ENCODE results near the gene ARMC7.
A peak's percentile ranks its signal among the peaks of the same experiment; 100 is the strongest.

Gene ARMC7

DNA sequence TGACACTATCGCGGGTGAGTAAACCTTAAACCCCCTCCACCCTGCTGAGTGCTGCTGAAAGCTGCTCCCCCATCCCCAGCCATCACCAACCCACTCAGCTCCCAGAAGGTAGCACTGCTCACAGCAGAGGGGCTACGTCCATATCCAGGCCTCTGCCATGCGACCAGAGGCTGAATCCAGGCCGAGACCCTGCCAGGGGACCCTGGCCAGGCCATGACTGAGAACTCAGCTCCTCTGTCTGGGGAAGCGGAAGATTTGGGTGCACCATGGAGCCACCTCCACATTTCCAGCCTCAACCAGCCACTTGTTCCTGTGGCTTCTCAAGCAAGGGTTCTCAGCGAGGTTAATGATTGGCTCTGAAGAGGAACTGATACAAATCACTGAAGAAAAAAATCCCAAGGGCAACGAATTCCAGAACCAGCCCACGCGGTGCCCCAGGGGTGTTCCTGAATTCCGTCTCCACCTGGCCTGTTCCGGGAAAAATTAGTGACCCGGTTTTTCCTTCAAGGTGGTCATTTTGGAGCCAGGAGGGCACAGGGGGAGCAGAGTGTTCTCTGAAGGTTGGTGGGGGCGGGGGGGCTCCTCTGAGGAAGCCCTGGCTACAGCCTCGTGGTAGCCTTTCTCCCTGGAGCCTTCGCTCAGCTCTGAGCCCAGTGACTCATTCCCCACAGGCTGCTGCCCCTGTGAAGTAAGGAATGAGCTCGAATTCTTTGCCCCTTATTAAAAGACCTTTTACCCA, 31.3 kb upstream of the ARMC7 start:
- peak; percentile 20 for DNase-seq

DNA sequence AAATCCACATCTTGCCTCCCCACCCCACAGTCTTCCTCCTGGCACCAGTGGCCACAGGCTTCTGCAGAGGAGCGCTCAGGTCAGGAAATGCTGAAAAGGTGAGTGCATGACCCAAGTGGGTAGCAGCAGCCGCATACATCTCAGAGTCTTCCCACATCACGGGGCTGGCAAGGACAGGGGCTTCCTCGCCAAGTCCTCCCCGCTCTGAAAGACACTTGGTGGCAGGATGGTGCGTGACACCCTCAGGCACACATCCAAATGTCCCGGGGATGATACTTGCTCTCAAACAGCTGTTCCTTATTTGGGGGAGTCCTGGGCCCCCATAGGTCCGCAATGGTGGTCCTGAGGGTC, 30.8 kb upstream of the ARMC7 start:
- no peak for DNase-seq

DNA sequence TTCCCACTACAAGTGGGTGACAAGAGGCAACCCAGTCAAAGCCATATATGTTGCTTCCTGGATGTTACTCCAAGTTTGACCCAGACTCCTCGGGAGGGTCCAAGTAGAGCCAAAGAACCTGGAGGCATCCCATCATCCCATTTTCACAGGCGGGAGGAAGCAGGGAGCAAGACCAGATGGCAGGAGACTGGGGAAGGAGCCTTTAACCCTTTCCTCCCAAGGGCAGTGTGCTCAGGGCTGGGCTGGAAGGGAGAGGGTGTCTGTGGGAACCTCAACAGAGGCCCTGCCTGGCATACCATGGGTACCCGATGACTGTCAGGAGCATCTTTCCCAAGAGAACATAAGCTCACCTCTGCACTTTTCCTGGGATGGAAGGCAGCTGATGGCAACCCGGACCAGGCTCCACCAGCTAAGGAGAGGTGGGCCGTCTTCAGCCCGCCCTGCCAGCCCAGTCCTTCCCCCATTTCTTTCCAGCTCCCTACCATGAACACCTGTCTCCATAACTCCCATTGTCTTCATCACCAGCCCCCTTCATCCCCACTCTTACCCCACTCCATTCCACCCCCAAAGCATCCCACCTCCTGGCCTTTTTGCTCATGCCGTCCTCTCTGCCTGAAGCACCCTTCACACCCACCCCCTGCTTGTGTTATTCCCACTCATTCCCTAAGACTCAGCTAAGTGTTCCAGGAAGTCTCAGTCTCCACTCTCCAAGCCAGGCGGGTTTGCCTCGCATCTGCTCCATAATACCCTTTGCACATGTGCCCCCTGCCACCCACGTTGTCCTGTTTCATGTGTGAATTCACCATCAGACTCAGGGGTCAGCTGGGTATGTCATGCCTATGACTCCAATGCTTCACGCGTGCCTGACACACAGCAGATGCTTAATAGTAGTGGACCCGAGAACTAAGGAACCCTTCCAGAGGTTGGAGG, 27.9 kb upstream of the ARMC7 start:
- DNase-seq, result no peak

DNA sequence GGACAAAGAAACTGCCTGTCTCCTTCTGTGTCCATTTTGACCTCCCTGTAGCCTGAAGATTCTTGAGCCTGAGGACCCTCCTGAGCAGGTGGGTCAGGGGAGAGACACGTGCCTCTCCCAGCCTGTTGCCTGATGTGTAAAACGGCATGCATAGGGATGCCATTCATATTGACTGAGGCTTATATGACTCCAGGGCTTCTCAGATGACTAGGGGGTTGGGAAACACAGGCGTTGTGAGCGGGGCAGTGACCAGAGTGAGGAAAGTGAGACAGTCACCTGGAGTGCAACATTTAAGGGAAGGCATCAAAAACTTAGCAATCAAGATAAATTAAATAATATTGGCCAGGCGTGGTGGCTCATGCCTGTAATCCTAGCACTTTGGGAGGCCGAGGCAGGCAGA, 27.1 kb upstream of the ARMC7 start:
- DNase-seq, result no peak

DNA sequence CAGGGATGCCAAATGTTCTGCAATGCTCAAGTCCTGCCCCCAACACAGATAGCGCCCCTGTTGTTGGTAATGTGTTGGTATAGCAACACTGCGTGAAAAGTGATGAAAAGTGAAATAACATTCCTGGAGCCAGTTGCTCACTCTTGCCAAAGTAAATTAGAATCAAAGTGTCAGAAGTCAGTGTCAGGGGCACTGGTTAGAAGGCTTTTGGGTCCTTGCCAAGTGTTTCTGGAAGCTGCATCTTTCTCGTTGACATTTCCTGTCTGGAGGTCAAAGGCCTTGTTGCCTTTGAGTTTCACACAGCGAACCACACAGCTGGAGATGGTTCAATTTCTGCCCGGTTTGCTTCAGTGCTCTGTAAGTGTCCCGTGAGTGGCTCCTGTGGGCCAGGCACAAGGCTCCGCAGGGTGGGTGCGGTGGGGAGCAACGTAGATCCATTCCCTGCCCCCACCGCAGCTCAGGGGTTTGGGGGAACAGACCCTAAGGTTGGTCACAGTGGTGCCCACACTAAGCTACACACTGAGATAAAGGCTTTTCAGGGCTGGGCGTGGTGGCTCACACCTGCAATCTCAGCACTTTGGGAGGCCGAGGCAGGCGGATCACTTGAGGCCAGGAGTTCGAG, 25.6 kb upstream of the ARMC7 start:
- peak; percentile 16 for DNase-seq

DNA sequence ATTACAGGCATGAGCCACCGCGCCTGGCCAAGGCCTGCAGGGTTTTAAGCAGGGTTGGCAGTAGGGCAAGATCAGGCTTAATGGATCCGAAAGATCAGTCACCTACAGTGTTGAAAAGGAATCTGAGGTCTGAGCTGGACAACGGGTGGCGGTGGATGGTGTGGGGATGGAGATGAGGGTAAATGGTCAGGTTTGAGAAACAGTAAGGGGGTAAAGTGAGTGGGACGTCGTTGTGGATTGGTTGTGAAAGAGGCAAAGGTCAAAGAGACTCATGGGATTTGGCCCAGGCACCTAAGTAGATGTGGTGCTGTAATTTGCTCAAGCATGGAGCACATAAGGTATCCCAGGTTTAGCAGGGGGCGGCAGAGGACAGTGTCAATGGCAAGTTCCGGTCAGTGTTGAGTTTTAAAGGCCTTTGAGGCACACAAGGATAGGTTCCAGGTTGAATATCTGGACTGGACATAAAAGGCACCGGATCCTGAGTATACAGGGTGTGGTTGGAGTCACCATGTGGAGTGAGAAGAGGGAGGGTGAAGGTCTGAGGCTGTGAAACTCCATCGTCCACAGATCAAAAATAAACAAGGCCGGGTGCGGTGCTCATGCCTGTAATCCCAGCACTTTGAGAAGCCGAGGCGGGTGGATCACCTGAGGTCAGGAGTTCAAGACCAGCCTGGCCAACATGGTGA, 23.1 kb upstream of the ARMC7 start:
- no peak for DNase-seq

DNA sequence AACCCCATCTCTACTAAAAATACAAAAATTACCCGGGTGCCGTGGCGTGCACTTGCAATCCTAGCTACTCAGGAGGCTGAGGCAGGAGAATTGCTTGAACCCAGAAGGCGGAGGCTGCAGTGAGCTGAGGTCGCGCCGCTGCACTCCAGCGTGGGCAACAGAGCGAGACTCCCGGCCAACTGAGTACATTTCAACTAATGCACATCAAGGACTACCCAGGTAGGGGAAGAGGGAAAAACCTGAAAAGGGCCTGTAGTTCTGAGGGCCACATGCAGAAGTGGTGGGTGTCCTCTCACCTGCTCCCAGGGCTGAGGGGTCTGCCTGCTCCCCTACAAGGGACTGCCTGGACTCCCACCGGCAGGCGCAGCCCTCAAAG, 22.6 kb upstream of the ARMC7 start:
- DNase-seq, result no peak

DNA sequence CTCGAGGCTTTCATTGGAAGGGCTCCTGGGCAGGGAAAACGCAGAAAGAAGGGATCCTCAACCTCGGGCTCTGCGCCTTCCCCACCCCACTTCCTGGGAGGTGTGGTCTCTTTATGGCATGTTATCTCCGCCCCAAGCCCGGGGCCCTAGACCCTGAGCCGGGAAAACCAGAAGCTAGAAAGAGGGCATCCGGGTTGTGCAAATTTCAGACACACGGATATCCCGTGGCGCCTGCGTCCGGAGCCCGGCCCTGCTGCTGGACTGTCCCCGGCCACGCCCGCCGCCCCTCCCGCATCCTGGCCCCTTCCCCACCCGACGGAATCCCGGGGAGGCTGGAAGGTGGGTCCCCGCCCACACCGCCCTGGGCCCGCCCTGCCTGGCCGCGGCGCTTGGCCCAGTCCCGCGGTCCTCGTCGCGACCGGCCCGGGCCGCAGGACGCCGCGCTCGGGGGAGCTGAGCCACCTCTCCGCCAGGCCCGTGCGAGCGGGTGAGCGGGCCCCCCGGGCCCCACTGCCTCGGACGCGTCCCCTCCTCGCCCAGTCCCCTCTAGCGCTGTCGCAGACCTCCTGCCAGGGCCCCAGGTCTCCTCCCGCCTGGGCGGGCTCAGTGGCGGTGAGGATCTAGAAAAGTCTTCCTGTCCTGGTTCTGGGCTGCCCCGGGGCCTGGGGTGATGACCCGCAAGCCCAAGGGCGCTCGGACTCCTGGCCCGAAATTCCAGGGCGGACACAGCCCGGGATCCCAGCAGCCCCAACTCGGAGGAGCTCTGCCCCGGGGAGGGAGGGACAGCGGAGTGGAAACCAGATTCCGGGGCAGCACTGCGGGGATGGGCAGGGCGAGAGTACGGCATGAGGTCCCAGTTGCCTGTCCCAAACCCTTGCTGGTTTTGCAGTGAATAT, 22.0 kb upstream of the ARMC7 start, which contains the start of gene SLC16A5:
TSS of gene SLC16A5 (plus strand) at position 397 of the 896 bp plus-strand sequence. CDS start 5,683 bp downstream, outside the sequence.
- peak; percentile 51 for DNase-seq

DNA sequence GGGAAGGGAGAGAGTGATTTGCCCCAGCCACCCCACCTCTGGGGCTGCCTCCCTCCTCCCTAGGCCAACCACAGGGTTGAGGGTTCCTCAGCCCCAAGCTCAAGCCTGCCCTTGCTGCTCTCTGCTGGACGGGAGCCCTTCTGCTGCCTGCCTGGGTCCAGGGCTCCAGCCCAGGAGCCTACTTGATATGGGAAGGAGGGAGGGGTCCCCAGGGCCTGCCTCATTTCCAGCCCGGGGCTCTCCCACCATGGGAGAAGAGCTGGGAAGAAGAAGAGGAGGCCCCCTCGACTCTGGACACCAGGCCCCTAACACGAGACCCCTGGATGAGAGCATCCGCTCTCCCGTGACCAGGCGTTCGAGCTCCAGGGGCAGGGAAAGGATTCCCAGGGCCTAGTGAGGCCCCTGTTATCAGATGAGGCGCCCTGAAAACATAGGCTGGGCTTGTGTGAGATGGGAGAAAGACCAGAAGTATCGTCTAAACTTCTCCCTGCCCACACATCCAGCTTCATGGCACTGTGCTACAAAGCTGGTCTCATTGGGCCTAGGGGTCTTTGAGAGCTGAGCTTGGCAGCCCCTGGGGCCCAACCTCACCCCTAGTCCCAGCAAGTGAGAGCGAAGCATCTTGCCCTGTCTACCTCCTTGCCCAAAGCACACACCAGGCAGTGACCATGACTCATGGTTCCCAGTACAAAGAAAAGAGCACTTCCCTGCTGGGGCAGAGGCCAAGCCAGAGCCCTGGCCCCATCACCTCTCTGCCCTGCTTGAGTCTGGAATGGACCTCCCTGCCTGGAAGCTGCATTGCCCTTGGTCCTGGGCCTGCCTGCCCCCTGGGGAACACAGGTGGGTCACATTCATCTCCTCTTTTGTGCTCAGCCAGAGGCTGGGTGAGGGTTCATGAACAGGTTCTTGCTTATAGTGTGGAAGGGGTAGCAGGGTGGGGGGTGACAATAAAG, 21.0 kb upstream of the ARMC7 start:
- peak; percentile 20 for DNase-seq

DNA sequence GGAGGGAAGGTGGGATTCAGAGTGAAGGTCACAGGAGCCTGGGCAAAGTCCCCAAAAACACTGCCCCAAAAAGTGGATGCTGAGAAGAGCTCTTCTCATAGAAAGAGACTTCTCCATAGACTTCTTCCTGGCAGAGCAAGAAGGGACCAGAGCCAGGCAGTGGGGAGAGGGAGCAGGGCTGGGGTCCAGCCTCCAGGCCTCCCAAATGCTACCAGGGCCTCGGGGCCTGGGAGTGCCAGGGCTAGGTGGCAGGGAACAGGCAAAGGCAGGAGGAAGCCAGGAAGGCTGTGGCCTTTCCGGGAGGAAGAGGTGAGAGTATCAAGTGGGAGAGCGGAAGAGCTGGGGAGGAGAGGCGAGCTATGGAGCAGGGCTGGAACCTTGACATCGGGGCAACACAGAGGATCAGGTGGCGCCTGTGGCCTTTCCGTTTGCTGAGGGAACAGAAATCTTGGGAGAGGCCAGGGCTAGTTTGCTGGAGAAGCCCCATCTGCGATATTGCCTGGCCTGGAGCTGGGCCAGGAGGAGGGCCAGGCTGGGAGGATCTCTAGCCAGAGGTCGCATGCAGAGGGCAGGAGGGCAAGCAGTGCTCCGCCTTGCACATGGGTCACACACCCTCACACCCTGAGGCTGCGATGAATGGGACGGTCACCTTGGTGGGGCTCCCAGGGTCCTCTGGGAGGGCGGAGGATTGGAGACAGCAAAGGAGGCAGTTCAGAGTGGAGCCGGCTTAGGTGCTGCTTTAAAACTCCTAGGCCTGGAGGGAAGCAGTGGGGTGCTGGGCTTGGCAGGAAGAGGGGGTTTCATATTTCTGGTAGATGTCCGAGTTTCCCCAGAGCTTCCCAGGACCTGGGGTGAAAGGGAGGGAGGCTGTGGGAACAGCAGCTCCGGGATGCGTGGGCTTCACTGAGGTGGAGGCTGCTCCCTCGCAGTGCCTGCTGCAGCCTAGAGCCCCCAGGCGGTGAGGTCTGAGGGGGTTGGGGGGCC, 18.6 kb upstream of the ARMC7 start:
- no peak for DNase-seq

DNA sequence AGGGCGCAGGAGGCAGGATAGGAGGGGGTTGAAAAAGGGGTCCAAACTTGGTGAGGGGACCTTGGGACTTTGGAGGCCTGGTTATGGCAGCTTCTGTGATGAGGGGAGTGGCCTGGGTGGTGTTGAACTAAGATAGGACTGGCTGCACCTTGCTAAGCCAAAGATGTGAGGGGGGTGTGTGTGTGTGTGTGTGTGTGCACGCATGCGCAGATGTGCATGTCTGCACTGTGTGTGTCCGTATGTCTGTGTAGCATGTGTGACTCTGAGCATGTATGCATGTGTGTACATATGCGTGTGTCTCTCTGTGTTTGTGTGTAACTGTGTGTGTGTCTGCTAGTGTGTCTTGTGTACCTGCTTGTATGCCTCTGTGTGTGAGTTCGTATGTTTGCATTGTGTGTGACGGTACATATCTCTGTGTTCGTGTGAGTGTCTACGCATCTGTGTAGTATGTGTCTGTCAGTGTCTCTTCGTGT, 17.9 kb upstream of the ARMC7 start:
- no peak for DNase-seq

DNA sequence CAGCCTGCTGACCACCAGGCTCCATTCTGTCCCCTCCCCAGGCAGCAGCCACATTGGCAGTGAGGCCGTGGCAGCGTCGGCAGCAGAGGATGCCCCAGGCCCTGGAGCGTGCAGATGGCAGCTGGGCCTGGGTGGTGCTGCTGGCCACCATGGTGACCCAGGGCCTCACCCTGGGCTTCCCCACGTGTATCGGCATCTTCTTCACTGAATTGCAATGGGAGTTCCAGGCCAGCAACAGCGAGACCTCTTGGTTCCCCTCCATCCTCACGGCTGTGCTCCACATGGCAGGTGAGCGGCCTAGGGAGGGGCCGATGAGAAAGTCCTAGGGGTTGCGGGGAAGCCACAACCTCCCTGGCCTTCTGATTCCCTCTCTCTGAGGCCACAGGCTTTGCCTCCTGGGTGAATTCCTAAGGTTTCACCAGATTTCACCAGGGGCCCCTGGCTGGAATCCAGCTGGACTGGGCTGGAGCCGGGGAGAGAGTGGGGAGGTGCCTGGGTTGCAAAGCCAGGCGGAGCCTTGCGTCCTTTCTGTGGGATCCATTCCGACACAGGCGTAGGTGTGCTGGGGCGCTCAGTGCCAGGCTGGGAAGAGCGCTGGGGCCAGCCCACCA, 16.1 kb upstream of the ARMC7 start:
- no peak for DNase-seq

DNA sequence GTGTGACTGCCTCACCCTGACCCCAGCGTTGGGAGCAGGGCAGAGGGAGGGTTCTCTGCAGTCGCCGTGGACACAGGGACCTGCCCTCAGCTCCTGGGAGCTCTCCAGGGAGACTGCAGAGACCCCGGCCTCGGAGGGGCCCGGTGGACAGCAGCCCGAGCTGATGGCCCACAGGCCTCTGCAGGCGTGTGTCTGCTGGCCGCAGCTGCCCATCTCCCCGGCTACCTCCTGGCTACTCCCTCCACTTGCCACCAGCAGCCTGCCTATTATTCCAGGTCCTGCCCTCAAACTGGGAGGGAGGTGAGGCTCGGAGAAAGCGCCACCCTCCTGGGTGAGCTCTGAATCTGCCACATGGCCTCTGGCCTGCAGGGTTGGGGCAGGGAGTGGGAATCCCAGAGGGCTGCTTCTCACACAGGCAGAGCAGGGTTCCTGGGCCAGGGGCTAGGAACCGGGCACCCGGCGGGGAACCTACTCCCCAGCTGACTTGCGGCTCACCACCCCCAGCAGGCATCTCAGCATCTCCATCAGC, 14.8 kb upstream of the ARMC7 start:
- no peak for DNase-seq

DNA sequence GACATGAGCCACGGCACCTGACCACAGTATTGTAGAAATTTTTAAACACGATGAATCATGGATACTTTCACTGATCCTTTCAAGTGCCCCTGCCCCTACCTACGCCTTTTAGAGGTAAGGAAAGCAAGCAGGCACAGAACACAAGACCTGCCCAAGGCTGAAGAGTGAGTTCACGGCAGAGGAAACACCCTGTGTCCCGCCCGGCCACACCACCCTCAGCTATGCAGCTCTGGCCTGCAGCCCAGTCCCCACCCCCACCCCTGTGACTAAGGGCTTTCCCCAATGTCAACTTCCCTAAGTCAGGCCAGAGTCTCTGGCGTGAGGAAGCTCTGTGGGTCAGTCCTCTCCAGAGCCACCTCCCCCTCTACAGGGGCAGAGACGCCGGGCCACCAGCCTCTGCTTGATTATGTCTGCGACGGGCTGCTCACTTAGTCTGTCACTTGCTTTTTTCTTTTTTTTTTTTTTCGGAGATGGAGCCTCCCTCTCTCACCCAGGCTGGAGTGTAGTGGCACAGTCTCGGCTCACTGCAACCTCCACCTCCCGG, 13.6 kb upstream of the ARMC7 start:
- DNase-seq, result no peak

DNA sequence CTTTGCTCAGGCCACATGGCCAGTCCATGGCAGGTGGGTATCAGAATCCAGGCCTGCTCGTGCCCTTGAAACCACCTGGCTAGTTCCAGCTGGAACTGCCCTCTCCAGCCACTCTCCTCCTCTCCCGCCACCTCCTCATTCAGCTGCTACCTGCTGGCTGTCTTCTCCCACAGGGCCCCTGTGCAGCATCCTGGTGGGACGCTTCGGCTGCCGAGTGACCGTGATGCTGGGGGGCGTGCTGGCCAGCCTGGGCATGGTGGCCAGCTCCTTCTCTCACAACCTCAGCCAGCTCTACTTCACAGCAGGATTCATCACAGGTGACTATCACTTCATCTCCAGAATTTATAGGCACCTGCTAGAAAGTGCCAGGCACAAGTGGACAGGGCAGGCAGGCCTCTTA, 11.9 kb upstream of the ARMC7 start:
- no peak for DNase-seq

DNA sequence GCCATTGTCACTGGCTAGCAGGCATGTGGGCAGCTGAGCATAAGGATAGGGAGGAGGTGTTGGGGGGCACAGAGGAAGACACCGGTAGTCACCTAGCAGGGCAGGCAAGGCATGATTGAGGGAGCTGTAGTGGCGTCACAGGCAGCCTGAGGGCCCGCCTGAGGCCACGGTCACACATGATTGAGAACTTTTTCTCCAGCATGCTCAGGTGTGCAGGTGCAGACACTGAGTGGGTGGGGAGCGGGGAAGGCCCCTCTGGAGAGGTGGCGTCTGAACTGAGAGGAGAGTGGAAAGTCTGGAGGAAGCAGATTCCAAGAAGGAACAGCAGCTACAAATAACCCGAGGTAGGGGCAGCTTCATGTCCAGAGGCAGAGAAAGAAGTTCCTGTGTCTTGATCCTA, 10.9 kb upstream of the ARMC7 start:
- no peak for DNase-seq

DNA sequence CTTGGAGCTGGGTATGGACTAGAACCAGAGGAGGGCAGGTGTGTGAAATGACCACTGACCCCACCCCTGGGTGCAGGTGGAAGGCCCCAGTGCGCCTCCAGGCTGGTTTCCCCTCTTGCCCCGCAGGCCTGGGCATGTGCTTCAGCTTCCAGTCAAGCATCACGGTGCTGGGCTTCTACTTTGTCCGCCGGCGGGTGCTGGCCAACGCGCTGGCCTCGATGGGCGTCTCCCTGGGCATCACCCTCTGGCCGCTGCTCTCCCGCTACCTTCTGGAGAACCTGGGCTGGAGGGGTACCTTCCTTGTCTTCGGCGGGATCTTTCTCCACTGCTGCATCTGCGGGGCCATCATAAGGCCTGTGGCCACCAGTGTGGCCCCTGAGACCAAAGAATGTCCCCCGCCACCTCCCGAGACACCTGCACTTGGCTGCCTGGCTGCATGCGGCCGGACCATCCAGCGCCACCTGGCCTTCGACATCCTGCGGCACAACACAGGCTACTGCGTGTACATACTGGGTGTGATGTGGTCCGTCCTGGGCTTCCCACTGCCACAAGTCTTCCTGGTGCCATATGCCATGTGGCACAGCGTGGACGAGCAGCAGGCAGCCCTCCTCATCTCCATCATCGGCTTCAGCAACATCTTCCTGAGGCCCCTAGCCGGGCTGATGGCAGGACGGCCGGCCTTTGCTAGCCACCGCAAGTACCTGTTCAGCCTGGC, 9.7 kb upstream of the ARMC7 start:
- DNase-seq, result no peak

DNA sequence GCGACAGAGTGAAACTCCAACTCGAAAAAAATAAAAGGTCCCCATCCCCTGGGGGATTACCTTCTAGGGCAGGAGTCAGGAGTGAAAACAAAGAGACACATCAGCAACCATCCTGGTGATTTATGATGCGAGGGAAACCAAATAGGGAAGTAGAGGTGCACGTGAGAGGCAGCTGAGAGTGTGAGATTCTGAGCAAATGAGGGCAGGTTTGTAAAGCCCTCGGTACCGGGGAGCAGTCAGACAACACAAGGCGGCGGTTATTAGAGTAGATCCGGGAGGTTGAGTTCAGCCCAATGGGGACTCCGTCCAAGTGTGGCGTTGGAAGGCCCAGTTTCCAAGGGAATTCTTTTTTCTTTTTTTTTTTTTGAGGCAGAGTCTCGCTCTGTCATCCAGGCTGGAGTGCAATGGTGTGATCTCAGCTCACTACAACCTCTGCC, 7.4 kb upstream of the ARMC7 start:
- no peak for DNase-seq

All from activated CD4-positive, alpha-beta T cell treated with anti-CD3 and anti-CD28 coated beads for 48 hours (primary cell).